HCT116 (cell line): ENCODE measurements around the gene XPNPEP1. TPM values are rescaled to one million over a fixed set of nuclear protein-coding genes. Genes with fewer than 3 reads are reported as not detected.

Source experiments
- ATAC-seq: fragments of 200-7000 bp; cut with Tn5 transposase; 2 replicates; pipeline ENCODE4 v1.9.1; 2020; ENCODE audit warnings: mild to moderate bottlenecking, moderate library complexity
- BruUV-seq: library from RNA; stranded (reverse); fragments of 400-500 nt; replicated peaks from 2 replicates; lab custom pipeline; 2021; lab: Mats Ljungman, UMichigan
- CTCF ChIA-PET: fragments of 300-600 bp; sonication (Branson Sonifier 250); formaldehyde crosslinking; loops from one replicate; lab custom pipeline; 2021; ENCODE audit warnings: antibody characterized with exemption; lab: Charles Lee
- POLR2A ChIA-PET: fragments of 300-600, 350-600 bp; sonication (Branson Sonifier 250); formaldehyde crosslinking; loops from one replicate; lab custom pipeline; 2021; ENCODE audit warnings: antibody characterized with exemption; lab: Charles Lee
- RAD21 ChIA-PET, 2 experiments: fragments of 300-600 bp; sonication (Branson Sonifier 250); formaldehyde crosslinking; loops; one replicate each; lab custom pipeline; 2023; ENCODE audit warnings: low total read pairs in 2 of 2; ENCODE audit not compliant: uncharacterized antibody in 2 of 2, unreplicated experiment in 2 of 2, low non-redundant PET in 1 of 2; lab: Charles Lee
- DNase-seq: peaks from one replicate; pipeline ENCODE4 v3.0.0-alpha.2; 2010; ENCODE audit warnings: low read depth, low spot score
- H2AFZ ChIP-seq: fragments of 200-600 bp; shearing (Covaris generic), sonication (generic); 2 replicates; pipeline ENCODE4 v1.6.1; 2017; ENCODE audit warnings: low read depth, mixed run types, mixed read lengths, antibody characterized with exemption, low read length; ENCODE audit not compliant: poor library complexity, severe bottlenecking
- H3K27ac ChIP-seq: 2 replicates; pipeline ENCODE4 v1.5.1; 2012; ENCODE audit warnings: low read depth, low read length
- H3K27me3 ChIP-seq: fragments of 200-600 bp; sonication (generic); 2 replicates; pipeline ENCODE4 v1.6.1; 2016; ENCODE audit warnings: mixed run types, low read length, mixed read lengths; ENCODE audit not compliant: insufficient read depth
- H3K36me3 ChIP-seq, 2 experiments: fragments of 200-500 bp in 1 of 2; fragments of 200-600 bp in 1 of 2; sonication (Bioruptor generic) in 1 of 2; sonication (generic) in 1 of 2; 2 replicates each; pipeline versions ENCODE4 v1.5.1 to v1.6.1; 2014 to 2016; ENCODE audit warnings: low read length in 2 of 2, inconsistent platforms in 1 of 2, mixed read lengths in 1 of 2, mixed run types in 1 of 2; ENCODE audit not compliant: insufficient read depth in 2 of 2, control insufficient read depth in 1 of 2
- H3K4me1 ChIP-seq, 2 experiments: fragments of 200-600 bp in 1 of 2; sonication (generic) in 1 of 2; 2 replicates each; pipeline versions ENCODE4 v1.5.1 to v1.6.1; 2012 to 2017; ENCODE audit warnings: low read length in 2 of 2, inconsistent platforms in 1 of 2, mild to moderate bottlenecking in 1 of 2, mixed read lengths in 1 of 2, mixed run types in 1 of 2, moderate library complexity in 1 of 2; ENCODE audit not compliant: insufficient read depth in 2 of 2, control insufficient read depth in 1 of 2
- H3K4me2 ChIP-seq: fragments of 200-600 bp; sonication (generic); 2 replicates; pipeline ENCODE4 v1.6.1; 2017; ENCODE audit warnings: mixed run types, low read length, mixed read lengths
- H3K4me3 ChIP-seq, 2 experiments: fragments of 200-600 bp in 1 of 2; sonication (generic) in 1 of 2; replicated peaks in 1 of 2; 2 replicates each; pipeline ENCODE4 v1.5.1; 2011 to 2016; ENCODE audit warnings: low read length in 2 of 2, control low read depth in 1 of 2, low read depth in 1 of 2, mild to moderate bottlenecking in 1 of 2, mixed read lengths in 1 of 2, mixed run types in 1 of 2
- H3K79me2 ChIP-seq: fragments of 200-600 bp; sonication (generic); 2 replicates; pipeline ENCODE4 v1.6.1; 2017; ENCODE audit warnings: mild to moderate bottlenecking, mixed run types, low read length, moderate library complexity, mixed read lengths; ENCODE audit not compliant: insufficient read depth
- H3K9ac ChIP-seq: fragments of 200-600 bp; sonication (generic); 2 replicates; pipeline ENCODE4 v1.6.1; 2016; ENCODE audit warnings: low read length, mixed read lengths
- H3K9me2 ChIP-seq: fragments of 200-600 bp; sonication (generic), shearing (Covaris generic); 2 replicates; pipeline ENCODE4 v1.6.1; 2017; ENCODE audit warnings: mixed run types, mild to moderate bottlenecking, moderate library complexity; ENCODE audit not compliant: insufficient read depth
- H3K9me3 ChIP-seq, 2 experiments: fragments of 200-500 bp in 1 of 2; fragments of 200-600 bp in 1 of 2; sonication (Bioruptor generic) in 1 of 2; sonication (generic) in 1 of 2; 2 replicates each; pipeline ENCODE4 v1.6.1; 2014 to 2017; ENCODE audit warnings: low read length in 2 of 2, mixed read lengths in 2 of 2, inconsistent platforms in 1 of 2, low read depth in 1 of 2, mild to moderate bottlenecking in 1 of 2, mixed run types in 1 of 2, moderate library complexity in 1 of 2; ENCODE audit not compliant: control insufficient read depth in 1 of 2, insufficient read depth in 1 of 2
- H4K20me1 ChIP-seq: fragments of 200-600 bp; sonication (generic), shearing (Covaris generic); 2 replicates; pipeline ENCODE4 v1.6.1; 2017; ENCODE audit warnings: mixed run types, mild to moderate bottlenecking, moderate library complexity; ENCODE audit not compliant: insufficient read depth
- ATF3 ChIP-seq: IDR thresholded peaks from 2 replicates; pipeline ENCODE4 v1.6.1; 2012
- CBX3 ChIP-seq: IDR thresholded peaks from 2 replicates; pipeline ENCODE4 v1.6.1; 2012; ENCODE audit warnings: low read depth
- CEBPB ChIP-seq: IDR thresholded peaks from 2 replicates; pipeline ENCODE4 v1.6.1; 2012; ENCODE audit warnings: low read depth
- CTCF ChIP-seq, 3 experiments: fragments of 200-600 bp in 1 of 3; sonication (generic) in 1 of 3; IDR thresholded peaks in 2 of 3; conservative IDR thresholded peaks in 1 of 3; 2 replicates each; pipeline ENCODE4 v1.5.1; 2012 to 2017; ENCODE audit warnings: low read depth in 2 of 3, low read length in 2 of 3, antibody characterized with exemption in 1 of 3, borderline replicate concordance in 1 of 3, control low read depth in 1 of 3, mild to moderate bottlenecking in 1 of 3, mixed read lengths in 1 of 3, mixed run types in 1 of 3, moderate library complexity in 1 of 3; ENCODE audit not compliant: insufficient read depth in 1 of 3
- EZH2 ChIP-seq: fragments of 200-600 bp; sonication (generic); IDR thresholded peaks from 2 replicates; pipeline ENCODE4 v1.6.1; 2017; ENCODE audit warnings: antibody characterized with exemption, mixed run types
- FOSL1 ChIP-seq: IDR thresholded peaks from 2 replicates; pipeline ENCODE4 v1.6.1; 2012; ENCODE audit warnings: low read depth
- JUND ChIP-seq: IDR thresholded peaks from 2 replicates; pipeline ENCODE4 v1.6.1; 2012
- MAX ChIP-seq: IDR thresholded peaks from 2 replicates; pipeline ENCODE4 v1.6.1; 2012
- POLR2A ChIP-seq: IDR thresholded peaks from 2 replicates; pipeline ENCODE4 v1.7.0; 2011; ENCODE audit warnings: borderline replicate concordance; ENCODE audit not compliant: insufficient read depth, insufficient read length; ENCODE audit errors: extremely low read depth
- RAD21 ChIP-seq: IDR thresholded peaks from 2 replicates; pipeline ENCODE4 v1.6.1; 2012; ENCODE audit warnings: low read depth, mild to moderate bottlenecking
- SP1 ChIP-seq: IDR thresholded peaks from 2 replicates; pipeline ENCODE4 v1.6.1; 2012; ENCODE audit warnings: low read depth
- SRF ChIP-seq: IDR thresholded peaks from 2 replicates; pipeline ENCODE4 v1.6.1; 2012; ENCODE audit warnings: low read depth
- ZBTB33 ChIP-seq: IDR thresholded peaks from 2 replicates; pipeline ENCODE4 v1.6.1; 2011; ENCODE audit warnings: mild to moderate bottlenecking, low read length, moderate library complexity; ENCODE audit not compliant: insufficient replicate concordance; ENCODE audit errors: extremely low read depth
- ZFX ChIP-seq: fragments of 450-650 bp; IDR thresholded peaks from 2 replicates; pipeline ENCODE4 v1.6.1; 2017
- ZNF274 ChIP-seq: fragments of 200-500 bp; sonication (Bioruptor generic); IDR thresholded peaks from 2 replicates; pipeline ENCODE4 v1.6.1; 2014; ENCODE audit warnings: mild to moderate bottlenecking, low read depth, low read length, inconsistent platforms
- intact Hi-C: fragments of 100-400 bp; cut with micrococcal nuclease; formaldehyde crosslinking; loops from 2 replicates; pipeline ENCODE4 v1.10.0; 2022
- total RNA-seq: library from RNA; stranded (reverse); gene quantifications from one replicate; pipeline ENCODE4 v1.2.1, GENCODE V29; 2021; ENCODE audit not compliant: unreplicated experiment

The XPNPEP1 gene
- total RNA-seq, 1 experiment from 2014 or later, result 87.3 TPM

- no TSS peak for BruUV-seq
- Histone ChIP-seq H3K9me2 (no peaks in the 10 kb centered on the region), H3K4me1 (peaks cover 0 to 4% of the 10 kb centered on the region in 2 experiments; a peak in 1 of 4 replicates), H3K4me3 (no peak overlapping the region), H3K4me2 (no peak overlapping the region), H3K79me2 (peaks cover 22% of the 10 kb centered on the region; the same call in 1 of the 2 replicates), H3K36me3 (peaks cover 11 to 15% of the 10 kb centered on the region in 2 experiments; a peak in 3 of 4 replicates), H3K9ac (no peak overlapping the region), H4K20me1 (no peaks in the 10 kb centered on the region), H3K9me3 (no peaks in the 10 kb centered on the region), H2AFZ (no peak overlapping the region), H3K27ac (no peak overlapping the region), H3K27me3 (no peaks in the 10 kb centered on the region)
- ChIA-PET CTCF (interaction anchor here (0.6 to 4.8 kb wide), 3 partner anchors 11 to 410 kb away, joined by 3 to 28 read pairs (median 15); partner anchors contain the start of gene SMNDC1), POLR2A (no interaction called here), RAD21 (no interaction called here)
- no peak for ATAC-seq
- intact Hi-C loops, result no loop called here
- DNase-seq, result no peak
- TF ChIP-seq MAX, result no peak
These were observed 28.1 kb downstream of the XPNPEP1 start for GRCh38 chr10:109895095-109895818.

GRCh38 chr10:109894516-109894915, 28.8 kb downstream of the XPNPEP1 start:
- Histone ChIP-seq H3K36me3 (peaks cover 11 to 15% of the 10 kb centered on the region in 2 experiments; a peak in 3 of 4 replicates), H3K4me1 (peaks cover 0 to 1% of the 10 kb centered on the region in 2 experiments; a peak in 1 of 4 replicates), H3K9me3 (no peaks in the 10 kb centered on the region), H3K9me2 (no peaks in the 10 kb centered on the region), H3K27me3 (no peaks in the 10 kb centered on the region), H3K9ac (no peak overlapping the region), H4K20me1 (no peaks in the 10 kb centered on the region), H3K27ac (no peak overlapping the region), H3K4me3 (no peak overlapping the region), H2AFZ (no peak overlapping the region), H3K79me2 (peaks cover 20% of the 10 kb centered on the region; the same call in 1 of the 2 replicates), H3K4me2 (no peak overlapping the region)
- ChIA-PET RAD21 (no interaction called here), POLR2A (no interaction called here), CTCF (interaction anchor here (0.6 to 3.3 kb wide), 2 partner anchors 10 to 410 kb away, joined by 3 to 15 read pairs; partner anchors contain the start of gene SMNDC1)
- intact Hi-C loops, result no loop called here
- ATAC-seq, result no peak
- BruUV-seq, result no TSS peak
- no peak for DNase-seq
- no peak for TF ChIP-seq CEBPB
- TF ChIP-seq ATF3, result no peak
- TF ChIP-seq ZBTB33, result no peak
- no peak for TF ChIP-seq ZNF274
- no peak for TF ChIP-seq SRF
- no peak for TF ChIP-seq RAD21
- TF ChIP-seq SP1, result no peak
- TF ChIP-seq CBX3, result no peak
- no peak for TF ChIP-seq FOSL1
- no peak for TF ChIP-seq MAX
- no peak for TF ChIP-seq POLR2A
- TF ChIP-seq ZFX, result no peak
- no peak for TF ChIP-seq EZH2
- TF ChIP-seq JUND, result no peak
- TF ChIP-seq CTCF (IDR thresholded peaks at IDR 0.05 in 2 of 3, conservative IDR thresholded peaks at IDR 0.05 in 1 of 3; ENCODE audit: borderline replicate concordance in 1 of 3, insufficient read depth in 1 of 3, low read depth in 2 of 3, low read length in 2 of 3), result no peak
